Non-pigmented ciliary epithelial cell (primary cell): ENCODE results near the gene RBMXL3.

Experiments used
- DNase-seq: peaks from one replicate; pipeline ENCODE4 v3.0.0-alpha.2; 2010; ENCODE audit warnings: low read depth

RBMXL3 gene

DNA sequence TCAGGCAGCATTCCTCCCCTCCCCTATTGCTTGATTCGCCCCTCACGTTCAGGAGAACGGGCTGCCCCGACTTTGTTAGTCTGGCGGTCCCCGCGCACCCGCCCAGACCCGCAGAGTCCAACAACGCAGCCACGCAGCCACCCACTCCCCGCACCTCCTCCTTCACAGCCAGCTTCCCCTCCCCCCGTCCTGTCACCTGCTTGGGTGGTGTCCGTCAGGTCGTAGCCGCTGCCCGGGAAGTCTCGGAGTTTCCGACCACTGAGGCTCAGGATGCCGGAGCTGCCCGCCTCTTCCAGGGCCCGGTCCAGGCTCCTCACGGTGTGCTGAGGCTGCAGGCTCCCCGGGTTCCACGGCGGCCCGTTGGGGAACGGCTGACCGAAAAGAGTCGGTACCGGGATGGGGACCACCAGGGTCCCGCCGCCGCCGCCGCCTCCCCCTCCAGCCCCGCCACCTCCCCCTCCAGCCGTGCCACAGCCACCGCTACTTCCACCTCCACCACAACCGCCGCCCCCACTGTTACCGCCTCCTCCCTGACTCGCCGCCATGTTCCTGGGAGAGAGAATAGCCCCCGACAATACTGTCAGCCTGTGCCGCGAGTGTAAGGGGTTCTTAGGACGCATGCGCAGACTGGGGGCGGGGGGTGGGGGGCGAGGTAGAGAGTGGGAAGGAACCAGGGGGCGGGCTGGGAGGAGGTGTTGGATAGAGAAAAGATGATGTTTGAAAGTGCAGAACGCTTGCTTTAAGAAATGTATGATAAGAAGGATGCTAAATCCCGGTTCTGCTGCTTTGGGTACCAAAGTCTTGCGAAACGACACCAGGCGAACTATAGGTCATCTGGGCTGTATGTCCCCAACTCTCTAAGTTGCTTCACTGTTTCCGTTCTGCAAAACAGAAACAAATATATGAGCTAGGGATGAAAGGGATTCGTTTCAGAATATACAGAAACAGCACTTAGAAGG, 44.6 kb downstream of the RBMXL3 start, which contains the start of gene LRCH2:
Gene LRCH2, minus strand, starts transcription at position 600 of the 959 bp plus-strand sequence. Its CDS starts 55 bp downstream, at position 545.
- DNase-seq = no peak

DNA sequence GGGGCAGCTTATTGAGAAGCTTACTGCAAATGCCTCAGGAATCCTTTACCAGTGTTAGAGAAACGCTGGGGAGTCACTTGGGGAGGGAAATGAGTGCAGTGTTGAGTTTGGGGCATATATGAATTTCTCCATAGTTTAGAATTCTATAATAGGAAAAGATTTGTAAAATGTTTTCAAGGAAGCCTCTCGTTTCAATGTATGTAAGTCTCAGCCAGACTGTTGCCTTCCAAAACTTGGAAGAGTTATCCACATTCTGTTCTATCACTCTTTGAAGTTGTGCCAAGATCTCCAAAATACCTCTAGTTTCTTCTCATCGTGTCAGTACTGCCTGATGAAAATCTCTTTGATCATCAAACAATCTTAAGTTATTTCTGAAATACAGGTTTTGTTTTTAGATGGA, 45.3 kb downstream of the RBMXL3 start:
- DNase-seq = no peak

DNA sequence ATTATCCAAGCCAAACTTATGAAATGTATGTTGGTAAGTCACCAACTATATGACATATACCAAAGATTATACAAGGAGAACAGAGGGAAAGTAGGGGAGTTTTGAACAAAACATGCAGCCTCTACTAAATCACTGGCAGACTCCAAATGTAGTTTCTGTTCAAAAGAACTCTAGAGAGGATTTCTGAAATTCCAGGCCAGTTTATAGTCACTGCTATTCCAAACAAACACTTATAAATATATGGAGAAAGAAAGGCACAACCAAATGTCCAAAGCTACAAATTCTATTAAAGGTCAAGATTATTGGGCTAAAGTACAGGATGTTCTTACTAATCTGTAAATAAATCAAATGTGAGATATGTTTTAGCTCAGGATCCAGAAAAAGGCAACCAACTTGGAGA, 47.4 kb downstream of the RBMXL3 start:
- DNase-seq = no peak

DNA sequence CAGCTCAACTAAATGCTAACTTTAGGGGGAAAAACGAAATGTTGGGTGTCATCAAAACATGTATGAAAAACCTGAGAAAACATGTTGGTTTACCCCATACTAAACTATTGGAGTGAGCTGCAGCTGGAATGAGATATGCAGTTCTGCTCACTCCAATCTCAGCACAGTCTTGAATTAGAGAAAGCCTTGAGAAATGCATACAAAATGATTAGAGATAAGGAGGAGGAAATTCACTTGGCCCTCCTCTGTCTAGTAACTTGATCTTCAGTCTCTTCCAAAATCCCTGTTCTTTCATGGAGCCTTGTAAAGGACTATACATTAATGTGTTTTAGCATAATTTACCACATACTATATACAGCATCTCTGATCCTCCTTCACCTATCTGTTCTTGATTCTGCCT, 47.8 kb downstream of the RBMXL3 start:
- no peak for DNase-seq
